Neural cell (in vitro differentiated cells): Measurements from ENCODE around the gene NHSL2.

Experiments used
- CTCF ChIP-seq: fragments of 450-650 bp; IDR thresholded peaks from 2 replicates; pipeline ENCODE4 v1.5.1; 2014; ENCODE audit warnings: antibody characterized with exemption, mild to moderate bottlenecking, moderate library complexity; ENCODE audit not compliant: poor library complexity, severe bottlenecking
- EP300 ChIP-seq: fragments of 450-650 bp; conservative IDR thresholded peaks from 2 replicates; pipeline ENCODE4 v1.6.1; 2014; ENCODE audit warnings: antibody characterized with exemption, mild to moderate bottlenecking, moderate library complexity; ENCODE audit not compliant: poor library complexity, severe bottlenecking
- POLR2AphosphoS5 ChIP-seq: IDR thresholded peaks from 2 replicates; pipeline ENCODE4 v1.6.1; 2012
- RAD21 ChIP-seq: fragments of 450-650 bp; conservative IDR thresholded peaks from 2 replicates; pipeline ENCODE4 v1.6.1; 2014; ENCODE audit warnings: antibody characterized with exemption, mild to moderate bottlenecking, moderate library complexity
- SMC3 ChIP-seq: fragments of 450-650 bp; conservative IDR thresholded peaks from 2 replicates; pipeline ENCODE4 v1.6.1; 2014; ENCODE audit warnings: antibody characterized with exemption, mild to moderate bottlenecking, moderate library complexity; ENCODE audit not compliant: poor library complexity

- TF ChIP-seq CTCF (no peak), RAD21 (no peak), POLR2AphosphoS5 (no peak), SMC3 (no peak), EP300 (no peak)
Measured at GRCh38 chrX:72027914-72028307, 117.3 kb downstream of the NHSL2 start.
